ENCODE results near the gene NDUFB11. TPM values are rescaled to one million over a fixed set of nuclear protein-coding genes. Genes with fewer than 3 reads are reported as not detected.
A peak's percentile ranks its signal among the peaks of the same experiment; 100 is the strongest.

The NDUFB11 gene
- total RNA-seq = 10 to 100 TPM; 82.9 to 89.8 TPM

DNA sequence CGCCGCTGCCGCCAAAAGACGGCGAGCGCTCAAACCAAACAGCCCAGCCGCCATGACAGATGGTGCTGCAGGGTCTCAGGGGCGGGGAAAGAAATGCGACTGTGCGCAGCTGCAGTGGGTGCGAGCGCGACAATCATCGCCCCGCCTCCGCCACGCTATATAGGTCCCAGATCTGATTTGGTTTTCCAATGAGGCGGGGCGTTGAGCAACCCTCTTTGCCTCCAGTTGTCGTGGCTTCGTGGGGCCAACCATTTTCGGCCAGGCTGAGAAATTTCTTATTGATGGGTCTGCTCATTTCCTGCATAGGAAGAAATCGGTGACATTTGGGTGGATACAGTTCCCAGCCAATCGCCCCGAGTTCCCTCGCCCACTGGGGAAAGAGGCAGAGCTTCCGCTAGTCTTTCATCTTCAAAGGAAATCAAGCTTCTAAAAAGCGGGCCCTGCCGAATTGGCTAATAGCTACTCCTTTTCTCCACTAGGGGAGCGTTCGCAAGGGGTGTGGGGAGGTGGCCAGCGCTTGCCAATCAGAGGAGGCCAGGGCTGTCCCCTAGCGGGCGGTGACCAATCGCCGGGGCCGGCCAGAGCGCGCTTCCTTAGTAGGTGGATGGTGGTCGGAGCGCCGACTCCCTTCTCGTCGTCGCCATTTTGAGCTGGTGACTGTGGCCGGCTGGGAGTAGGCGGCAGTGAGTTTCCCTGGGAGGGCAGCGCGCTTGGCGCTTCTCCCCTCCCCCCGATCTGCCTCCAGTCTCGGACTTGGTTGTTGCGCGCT lies at the start of gene NDUFB11, which contains the start of gene RBM10:
TSS of gene NDUFB11 (minus strand) at position 77 of the 769 bp plus-strand sequence. CDS start at position 54, 23 bp downstream.
TSS of gene RBM10 (plus strand) at position 596 of the 769 bp plus-strand sequence. CDS start 2,261 bp downstream, outside the sequence.
- CTCF ChIA-PET = interaction anchor here (0.9 to 1.9 kb wide), 9 partner anchors 9 to 379 kb away, joined by 3 to 11 read pairs (median 4); no protein-coding TSS in a partner anchor
- intact Hi-C loops (cut with micrococcal nuclease) = no loop called here
- Mint-ChIP-seq H3K4me3 (peak within 1 kb of the TSS; percentile 95), H3K27ac (peak within 1 kb of the TSS; percentile 99), H3K36me3 (ENCODE audit: low read depth) (peaks cover 39% of the 10 kb centered on the region), H3K4me1 (ENCODE audit: low read depth) (peaks cover 28% of the 10 kb centered on the region), H3K9me3 (no peaks in the 10 kb centered on the region), H3K27me3 (no peaks in the 10 kb centered on the region)
- POLR2A ChIA-PET = interaction anchor here (0.6 to 1.4 kb wide), 6 partner anchors 13 to 572 kb away, joined by 3 to 12 read pairs (median 4); partner anchors contain the start of genes CDK16 and USP11
- TF ChIP-seq, protein P1, sequence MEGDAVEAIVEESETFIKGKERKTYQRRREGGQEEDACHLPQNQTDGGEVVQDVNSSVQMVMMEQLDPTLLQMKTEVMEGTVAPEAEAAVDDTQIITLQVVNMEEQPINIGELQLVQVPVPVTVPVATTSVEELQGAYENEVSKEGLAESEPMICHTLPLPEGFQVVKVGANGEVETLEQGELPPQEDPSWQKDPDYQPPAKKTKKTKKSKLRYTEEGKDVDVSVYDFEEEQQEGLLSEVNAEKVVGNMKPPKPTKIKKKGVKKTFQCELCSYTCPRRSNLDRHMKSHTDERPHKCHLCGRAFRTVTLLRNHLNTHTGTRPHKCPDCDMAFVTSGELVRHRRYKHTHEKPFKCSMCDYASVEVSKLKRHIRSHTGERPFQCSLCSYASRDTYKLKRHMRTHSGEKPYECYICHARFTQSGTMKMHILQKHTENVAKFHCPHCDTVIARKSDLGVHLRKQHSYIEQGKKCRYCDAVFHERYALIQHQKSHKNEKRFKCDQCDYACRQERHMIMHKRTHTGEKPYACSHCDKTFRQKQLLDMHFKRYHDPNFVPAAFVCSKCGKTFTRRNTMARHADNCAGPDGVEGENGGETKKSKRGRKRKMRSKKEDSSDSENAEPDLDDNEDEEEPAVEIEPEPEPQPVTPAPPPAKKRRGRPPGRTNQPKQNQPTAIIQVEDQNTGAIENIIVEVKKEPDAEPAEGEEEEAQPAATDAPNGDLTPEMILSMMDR (IDR thresholded peaks at IDR 0.05) = peak; percentile 56
- peak; percentile 95 for DNase-seq
- ATAC-seq = peak; percentile 94

DNA sequence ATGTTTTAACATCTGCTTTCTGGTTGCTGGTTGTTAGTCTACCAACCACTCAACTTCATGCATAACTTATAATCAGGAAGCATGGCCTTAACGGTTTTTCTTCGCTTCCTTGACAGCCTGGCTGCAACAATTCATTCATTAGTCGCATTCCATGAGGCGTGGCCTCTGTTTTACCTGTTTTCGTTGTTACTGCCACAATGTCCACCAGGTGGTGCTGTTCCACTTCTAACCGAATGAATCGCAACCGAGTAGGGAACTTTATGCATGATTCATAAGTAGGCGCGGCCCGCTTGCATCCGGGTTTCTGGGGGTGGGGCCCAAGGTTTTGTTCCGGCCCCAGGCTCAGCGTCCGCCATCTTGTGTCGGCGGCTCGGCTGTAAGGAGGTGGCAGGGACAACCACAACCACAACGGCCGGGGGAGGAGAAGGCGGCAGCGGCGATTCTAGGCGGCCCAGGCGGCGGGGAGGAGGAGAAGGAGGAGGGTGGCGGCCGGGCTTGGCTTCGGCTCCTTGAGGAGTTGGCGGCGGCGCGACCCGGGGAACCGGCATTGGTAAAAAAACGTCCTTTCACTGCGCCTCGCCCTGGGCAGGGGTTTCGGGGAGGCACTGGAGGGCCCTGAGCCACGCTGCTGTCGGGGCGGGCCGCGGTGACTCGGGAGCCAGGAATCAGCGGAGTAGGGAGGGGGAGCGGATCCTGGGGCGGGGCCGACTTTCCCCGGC lies 49.1 kb upstream of the NDUFB11 start, which contains the start of gene UBA1:
TSS of gene UBA1 (plus strand) at position 355 of the 719 bp plus-strand sequence. CDS start 4,974 bp downstream, outside the sequence.
- H3K27ac Mint-ChIP-seq = peak within 1 kb of the TSS; percentile 94
- peaks cover 45% of the 10 kb centered on the region for H3K4me1 Mint-ChIP-seq (ENCODE audit: low read depth)
- ChIA-PET POLR2A (interaction anchor here (0.9 kb wide), 1 partner anchor 191 kb away, joined by 3 read pairs; no protein-coding TSS in a partner anchor), CTCF (interaction anchor here (1.0 to 1.4 kb wide), 2 partner anchors 191 to 330 kb away, joined by 4 to 5 read pairs; no protein-coding TSS in a partner anchor)
- H3K4me3 Mint-ChIP-seq = peak within 1 kb of the TSS; percentile 87
- intact Hi-C loops (cut with micrococcal nuclease) = loop anchor here (1.0 to 5.0 kb wide), 3 partner anchors 39 to 329 kb away; partner anchors contain the start of gene USP11
- DNase-seq (peak; percentile 94), ATAC-seq (peak; percentile 72)
- H3K27me3 Mint-ChIP-seq = no peaks in the 10 kb centered on the region
- TF ChIP-seq, protein P1 (IDR thresholded peaks at IDR 0.05) = peak; percentile 61
- peaks cover 47% of the 10 kb centered on the region for H3K36me3 Mint-ChIP-seq (ENCODE audit: low read depth)
- H3K9me3 Mint-ChIP-seq = no peaks in the 10 kb centered on the region

DNA sequence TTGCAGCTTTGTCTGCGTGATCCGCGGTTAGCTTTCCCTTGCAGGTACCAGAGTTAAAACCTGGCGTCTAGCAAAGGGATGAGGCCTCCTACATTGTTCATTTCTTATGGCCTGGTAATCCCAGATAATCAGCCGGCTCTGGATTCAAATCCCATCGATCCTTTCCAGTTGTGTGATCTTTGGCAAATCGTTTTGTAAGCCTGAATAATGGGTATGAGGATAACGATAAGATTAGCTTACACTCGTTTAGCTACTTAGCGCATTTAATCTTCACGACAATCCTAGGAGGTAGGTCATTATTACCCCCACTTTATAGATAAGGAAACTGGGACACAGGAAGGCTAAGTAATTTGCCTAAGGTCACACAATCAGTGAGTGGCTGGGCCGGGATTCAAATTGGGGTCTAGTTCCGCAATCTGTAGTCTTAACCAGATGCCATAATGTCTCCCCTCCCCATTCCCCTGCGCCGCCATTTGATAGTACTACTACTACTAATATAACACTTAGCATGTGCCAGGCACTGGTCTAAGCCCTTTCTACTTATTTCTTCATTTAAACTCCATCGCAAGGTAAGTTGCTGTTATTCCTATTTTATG lies 47.4 kb upstream of the NDUFB11 start:
- no peaks in the 10 kb centered on the region for H3K9me3 Mint-ChIP-seq
- TF ChIP-seq, protein P1 (IDR thresholded peaks at IDR 0.05) = no peak
- peaks cover 46% of the 10 kb centered on the region for H3K4me1 Mint-ChIP-seq (ENCODE audit: low read depth)
- H3K36me3 Mint-ChIP-seq (ENCODE audit: low read depth) = peaks cover 36% of the 10 kb centered on the region
- POLR2A ChIA-PET = interaction anchor here (1.1 to 2.4 kb wide), 5 partner anchors 9 to 332 kb away, joined by 4 to 10 read pairs (median 7); no protein-coding TSS in a partner anchor
- no peak for ATAC-seq
- DNase-seq = no peak
- H3K4me3 Mint-ChIP-seq = peak overlapping the region; percentile 91
- peak overlapping the region; percentile 95 for H3K27ac Mint-ChIP-seq
- H3K27me3 Mint-ChIP-seq = no peaks in the 10 kb centered on the region
- intact Hi-C loops (cut with micrococcal nuclease) = loop anchor here (2.0 to 5.0 kb wide), 2 partner anchors 41 to 330 kb away; partner anchors contain the start of gene USP11
- CTCF ChIA-PET = interaction anchor here (1.0 to 1.4 kb wide), 2 partner anchors 193 to 331 kb away, joined by 3 to 6 read pairs; no protein-coding TSS in a partner anchor

DNA sequence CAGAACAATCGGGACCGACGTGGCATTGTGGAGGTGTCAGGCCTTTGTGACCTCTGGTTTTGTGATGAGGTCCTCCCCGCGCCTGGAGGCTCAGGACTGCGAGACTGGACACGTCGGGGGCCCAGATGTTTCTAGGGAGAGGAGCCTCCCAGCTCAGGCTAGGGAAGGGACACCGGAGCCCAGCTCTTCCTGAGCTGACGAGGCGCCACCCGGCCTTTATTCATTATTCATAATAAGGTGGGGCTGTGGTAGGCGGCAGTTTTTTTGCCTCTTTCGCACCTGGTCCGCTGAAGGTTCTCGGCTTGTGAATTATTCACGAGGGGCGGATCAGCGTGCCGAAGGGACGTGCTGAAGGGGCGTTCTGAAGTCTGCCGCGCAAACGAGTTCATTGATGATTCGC lies 46.8 kb upstream of the NDUFB11 start:
- H3K4me1 Mint-ChIP-seq (ENCODE audit: low read depth) = peaks cover 41% of the 10 kb centered on the region
- H3K4me3 Mint-ChIP-seq = peak overlapping the region; percentile 91
- CTCF ChIA-PET = interaction anchor here (0.9 to 1.6 kb wide), 4 partner anchors 46 to 332 kb away, joined by 3 to 6 read pairs (median 4); partner anchors contain the start of gene RBM10
- ATAC-seq (peak; percentile 13), DNase-seq (peak; percentile 73)
- no peaks in the 10 kb centered on the region for H3K27me3 Mint-ChIP-seq
- H3K27ac Mint-ChIP-seq = peak overlapping the region; percentile 95
- POLR2A ChIA-PET = interaction anchor here (0.7 to 2.4 kb wide), 9 partner anchors 9 to 332 kb away, joined by 3 to 10 read pairs (median 5); partner anchors contain the start of gene USP11
- no peaks in the 10 kb centered on the region for H3K9me3 Mint-ChIP-seq
- TF ChIP-seq, protein P1 (IDR thresholded peaks at IDR 0.05) = no peak
- peaks cover 31% of the 10 kb centered on the region for H3K36me3 Mint-ChIP-seq (ENCODE audit: low read depth)
- intact Hi-C loops (cut with micrococcal nuclease) = loop anchor here (5.0 kb wide), 1 partner anchor 331 kb away; no protein-coding TSS in a partner anchor

Measured in activated CD8-positive, alpha-beta T cell treated with anti-CD3 and anti-CD28 coated beads for 36 hours (primary cell).